ENCODE results near the gene TMEM60.
"Not testable (repeated sequence)": the region's sequence is repeated elsewhere in the genome, so short reads cannot be mapped to it uniquely, and the experiment has no call there.

TMEM60 gene

DNA sequence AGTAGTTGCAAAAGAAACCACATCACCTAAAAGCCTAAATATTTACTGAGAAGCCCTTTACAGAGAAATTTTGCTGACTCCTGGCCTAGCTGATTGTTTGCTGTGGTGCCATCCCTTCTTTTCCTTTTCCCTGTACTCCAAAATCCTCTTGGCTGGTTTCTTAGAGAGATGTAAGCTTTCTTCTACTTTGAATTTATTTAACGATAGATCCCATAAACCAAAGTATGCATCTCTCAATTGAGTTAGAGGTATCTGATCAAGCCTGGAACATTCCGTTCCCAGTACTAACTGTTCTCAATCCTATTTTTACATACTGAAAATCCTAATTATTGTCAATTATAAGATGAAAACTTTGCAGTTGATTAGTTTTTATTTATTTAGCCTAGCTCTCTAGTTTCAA is 6.3 kb downstream of the TMEM60 start:
- TF ChIP-seq, protein P1, sequence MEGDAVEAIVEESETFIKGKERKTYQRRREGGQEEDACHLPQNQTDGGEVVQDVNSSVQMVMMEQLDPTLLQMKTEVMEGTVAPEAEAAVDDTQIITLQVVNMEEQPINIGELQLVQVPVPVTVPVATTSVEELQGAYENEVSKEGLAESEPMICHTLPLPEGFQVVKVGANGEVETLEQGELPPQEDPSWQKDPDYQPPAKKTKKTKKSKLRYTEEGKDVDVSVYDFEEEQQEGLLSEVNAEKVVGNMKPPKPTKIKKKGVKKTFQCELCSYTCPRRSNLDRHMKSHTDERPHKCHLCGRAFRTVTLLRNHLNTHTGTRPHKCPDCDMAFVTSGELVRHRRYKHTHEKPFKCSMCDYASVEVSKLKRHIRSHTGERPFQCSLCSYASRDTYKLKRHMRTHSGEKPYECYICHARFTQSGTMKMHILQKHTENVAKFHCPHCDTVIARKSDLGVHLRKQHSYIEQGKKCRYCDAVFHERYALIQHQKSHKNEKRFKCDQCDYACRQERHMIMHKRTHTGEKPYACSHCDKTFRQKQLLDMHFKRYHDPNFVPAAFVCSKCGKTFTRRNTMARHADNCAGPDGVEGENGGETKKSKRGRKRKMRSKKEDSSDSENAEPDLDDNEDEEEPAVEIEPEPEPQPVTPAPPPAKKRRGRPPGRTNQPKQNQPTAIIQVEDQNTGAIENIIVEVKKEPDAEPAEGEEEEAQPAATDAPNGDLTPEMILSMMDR (IDR thresholded peaks at IDR 0.05; ENCODE audit: unreplicated experiment in 3 of 3): no peak
- H3K4me3 Mint-ChIP-seq: no peak overlapping the region
- no peaks in the 10 kb centered on the region for H3K27me3 Mint-ChIP-seq (ENCODE audit: low read depth)
- H3K4me1 Mint-ChIP-seq: peaks cover 13% of the 10 kb centered on the region
- H3K9me3 Mint-ChIP-seq: no peaks in the 10 kb centered on the region
- H3K36me3 Mint-ChIP-seq (ENCODE audit: low read depth): peaks cover 26% of the 10 kb centered on the region
- no peak overlapping the region for H3K27ac Mint-ChIP-seq

DNA sequence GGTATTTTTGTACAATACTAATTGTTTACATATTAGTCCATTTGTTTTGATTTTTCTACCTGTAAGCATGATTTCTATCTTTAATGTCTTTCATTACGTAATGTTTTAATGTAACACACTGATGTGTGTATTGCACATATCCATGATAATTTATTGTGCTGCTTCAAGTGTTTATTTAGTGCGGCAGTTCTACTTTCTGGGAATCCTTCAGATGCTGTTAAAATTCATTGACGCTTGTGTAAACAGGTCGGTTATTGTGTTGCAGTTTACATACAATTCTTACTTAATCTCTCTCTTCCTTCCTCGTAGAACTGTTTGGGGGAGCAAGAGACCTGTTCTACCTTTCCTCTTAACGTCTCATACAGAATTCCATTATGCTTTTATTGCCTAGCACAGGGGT is 6.9 kb downstream of the TMEM60 start:
- Mint-ChIP-seq H3K27ac (no peak overlapping the region), H3K4me3 (no peak overlapping the region), H3K9me3 (no peaks in the 10 kb centered on the region), H3K27me3 (ENCODE audit: low read depth) (no peaks in the 10 kb centered on the region), H3K4me1 (peaks cover 8% of the 10 kb centered on the region), H3K36me3 (ENCODE audit: low read depth) (peaks cover 28% of the 10 kb centered on the region)
- TF ChIP-seq, protein P1 (IDR thresholded peaks at IDR 0.05; ENCODE audit: unreplicated experiment in 3 of 3): no peak

DNA sequence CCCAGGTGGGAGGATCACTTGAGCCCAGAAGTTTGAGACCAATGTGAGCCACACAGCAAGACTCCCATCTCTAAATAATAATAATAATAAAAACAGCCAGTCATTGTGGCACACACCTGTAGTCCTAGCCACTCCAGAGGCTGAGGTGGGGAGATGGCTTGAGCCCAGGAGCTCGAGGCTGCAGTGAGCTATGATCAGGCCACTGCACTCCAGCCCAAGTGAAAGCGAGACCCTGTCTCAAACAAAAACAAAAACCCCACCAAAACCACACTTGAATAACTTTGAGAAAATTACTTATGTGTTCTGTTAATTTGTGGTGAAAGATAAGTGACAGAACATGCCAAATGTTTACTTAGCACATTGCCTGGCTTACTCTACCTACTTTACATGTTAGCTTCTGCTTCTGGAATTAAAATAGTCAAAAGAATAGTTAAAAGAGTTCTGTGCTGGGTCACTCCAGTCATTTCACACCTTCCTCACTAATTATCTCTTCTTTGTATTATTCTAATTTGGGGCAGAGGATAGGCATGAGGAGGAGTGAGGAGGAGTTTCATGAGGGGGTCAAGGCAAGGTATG is 9.8 kb downstream of the TMEM60 start:
- no peaks in the 10 kb centered on the region for H3K4me1 Mint-ChIP-seq
- H3K36me3 Mint-ChIP-seq (ENCODE audit: low read depth): peaks cover 40% of the 10 kb centered on the region
- H3K27me3 Mint-ChIP-seq (ENCODE audit: low read depth): no peaks in the 10 kb centered on the region
- no peak overlapping the region for H3K27ac Mint-ChIP-seq
- no peak overlapping the region for H3K4me3 Mint-ChIP-seq
- peaks cover 5% of the 10 kb centered on the region for H3K9me3 Mint-ChIP-seq
- TF ChIP-seq, protein P1 (IDR thresholded peaks at IDR 0.05; ENCODE audit: unreplicated experiment in 3 of 3): no peak

DNA sequence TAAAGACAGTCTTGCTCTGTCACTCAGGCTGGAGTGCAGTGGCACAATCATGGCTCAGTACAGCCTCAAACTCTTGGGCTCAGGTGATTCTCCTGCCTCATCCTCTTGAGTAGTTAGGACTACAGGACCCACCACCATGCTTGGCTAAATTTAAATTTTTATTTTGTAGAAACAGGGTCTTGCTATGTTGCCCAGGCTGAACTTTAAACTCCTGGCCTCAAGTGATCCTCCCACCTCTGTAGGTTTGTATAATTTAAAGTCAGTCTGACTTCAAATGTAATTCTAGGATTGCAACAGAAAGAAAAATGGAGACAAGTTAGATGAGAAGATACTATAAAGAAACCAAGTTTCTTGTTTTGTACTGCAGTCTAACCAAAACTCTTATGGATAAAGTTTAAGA is 11.5 kb downstream of the TMEM60 start:
- H3K9me3 Mint-ChIP-seq: peaks cover 5% of the 10 kb centered on the region
- H3K27ac Mint-ChIP-seq: no peak overlapping the region
- H3K36me3 Mint-ChIP-seq (ENCODE audit: low read depth): peaks cover 52% of the 10 kb centered on the region
- TF ChIP-seq, protein P1 (IDR thresholded peaks at IDR 0.05; ENCODE audit: unreplicated experiment in 3 of 3): no peak
- no peak overlapping the region for H3K4me3 Mint-ChIP-seq
- no peaks in the 10 kb centered on the region for H3K4me1 Mint-ChIP-seq
- H3K27me3 Mint-ChIP-seq (ENCODE audit: low read depth): no peaks in the 10 kb centered on the region

DNA sequence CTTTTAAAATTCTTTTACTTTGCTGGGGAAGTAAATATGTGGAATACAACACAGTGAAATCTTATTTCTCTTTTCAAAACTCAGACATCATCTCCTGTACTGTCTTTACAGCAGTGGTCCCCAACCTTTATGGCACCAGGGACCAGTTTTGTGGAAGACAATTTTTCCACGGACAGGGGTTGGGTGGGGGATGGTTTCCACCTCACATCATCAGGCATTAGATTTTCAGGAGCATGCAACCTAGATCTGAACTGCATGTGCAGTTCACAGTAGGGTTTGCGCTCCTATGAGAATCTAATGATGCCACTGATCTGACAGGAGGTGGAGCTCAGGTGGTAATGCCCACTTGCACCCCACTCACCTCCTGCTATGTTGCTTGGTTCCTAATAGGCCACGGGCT is 12.2 kb downstream of the TMEM60 start:
- peaks cover 5% of the 10 kb centered on the region for H3K9me3 Mint-ChIP-seq
- H3K4me1 Mint-ChIP-seq: no peaks in the 10 kb centered on the region
- no peak overlapping the region for H3K27ac Mint-ChIP-seq
- no peaks in the 10 kb centered on the region for H3K27me3 Mint-ChIP-seq (ENCODE audit: low read depth)
- peaks cover 54% of the 10 kb centered on the region for H3K36me3 Mint-ChIP-seq (ENCODE audit: low read depth)
- TF ChIP-seq, protein P1 (IDR thresholded peaks at IDR 0.05; ENCODE audit: unreplicated experiment in 3 of 3): no peak
- no peak overlapping the region for H3K4me3 Mint-ChIP-seq

DNA sequence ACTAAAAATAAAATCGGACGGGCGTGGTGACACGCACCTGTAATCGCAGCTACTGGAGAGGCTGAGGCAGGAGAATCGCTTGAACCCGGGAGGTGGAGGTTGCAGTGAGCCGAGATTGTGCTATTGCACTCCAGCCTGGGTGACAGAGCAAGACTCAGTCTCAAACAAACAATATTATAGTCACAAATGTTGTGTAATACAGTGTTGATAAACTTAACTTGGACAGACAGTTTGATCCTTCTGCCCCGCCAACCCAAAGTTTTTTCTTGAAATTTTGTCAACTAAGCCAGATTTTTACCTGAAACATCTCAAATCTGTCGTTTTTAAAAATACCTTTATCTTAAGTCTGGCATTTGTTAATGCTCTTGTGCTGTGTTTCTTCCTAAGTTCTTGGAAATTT is 13.8 kb downstream of the TMEM60 start:
- H3K36me3 Mint-ChIP-seq (ENCODE audit: low read depth): peaks cover 66% of the 10 kb centered on the region
- H3K4me1 Mint-ChIP-seq; H3K27me3 Mint-ChIP-seq (ENCODE audit: low read depth): not testable (repeated sequence)

More for the DNA sequence above, 13.8 kb downstream of the TMEM60 start:
- not testable (repeated sequence) for H3K4me3 Mint-ChIP-seq, H3K9me3 Mint-ChIP-seq, H3K27ac Mint-ChIP-seq

Measured in nephron (organoid).